Astrocyte (in vitro differentiated cells and primary cell): ENCODE results near the gene ARSA. TPM values are rescaled to one million over a fixed set of nuclear protein-coding genes. Genes with fewer than 3 reads are reported as not detected.
A peak's percentile ranks its signal among the peaks of the same experiment; 100 is the strongest.
"Not testable (repeated sequence)": the region's sequence is repeated elsewhere in the genome, so short reads cannot be mapped to it uniquely, and the experiment has no call there.

Experiments
- DNase-seq: peaks from one replicate; pipeline ENCODE4 v3.0.0-alpha.2; 2010; ENCODE audit warnings: low read depth
- FAIRE-seq: peaks from 2 replicates; lab custom pipeline; 2011; peaks lifted over from hg19 to GRCh38; lab: Jason Lieb, UNC
- H2AFZ ChIP-seq: 2 replicates; pipeline ENCODE4 v1.6.0; 2012; ENCODE audit warnings: low read depth, low read length, inconsistent platforms
- H3K27ac ChIP-seq: 2 replicates; pipeline ENCODE4 v1.5.1; 2011; ENCODE audit warnings: low read depth, low read length, inconsistent platforms
- H3K27me3 ChIP-seq: 2 replicates; pipeline ENCODE4 v1.6.0; 2011; ENCODE audit warnings: low read length, inconsistent platforms; ENCODE audit not compliant: insufficient read depth
- H3K36me3 ChIP-seq: 2 replicates; pipeline ENCODE4 v1.5.1; 2011; ENCODE audit warnings: low read length, inconsistent platforms; ENCODE audit not compliant: insufficient read depth
- H3K4me1 ChIP-seq: 2 replicates; pipeline ENCODE4 v1.5.1; 2011; ENCODE audit warnings: low read length, inconsistent platforms; ENCODE audit not compliant: insufficient read depth
- H3K4me2 ChIP-seq: 2 replicates; pipeline ENCODE4 v1.6.0; 2012; ENCODE audit warnings: low read length, inconsistent platforms
- H3K4me3 ChIP-seq: 2 replicates; pipeline ENCODE4 v1.5.1; 2011; ENCODE audit warnings: low read depth, mild to moderate bottlenecking, low read length, inconsistent platforms; ENCODE audit not compliant: insufficient read depth
- H3K79me2 ChIP-seq: 2 replicates; pipeline ENCODE4 v1.6.0; 2012; ENCODE audit warnings: mild to moderate bottlenecking, low read length, inconsistent platforms; ENCODE audit not compliant: insufficient read depth
- H3K9ac ChIP-seq: 2 replicates; pipeline ENCODE4 v1.6.0; 2012; ENCODE audit warnings: mild to moderate bottlenecking, low read length, inconsistent platforms
- H3K9me3 ChIP-seq: 2 replicates; pipeline ENCODE4 v1.5.1; 2012; ENCODE audit warnings: low read depth, mild to moderate bottlenecking, low read length, inconsistent platforms; ENCODE audit not compliant: insufficient read depth
- H4K20me1 ChIP-seq: 2 replicates; pipeline ENCODE4 v1.6.0; 2012; ENCODE audit warnings: low read length, inconsistent platforms; ENCODE audit not compliant: insufficient read depth
- H3K27ac Mint-ChIP-seq: one replicate; pipeline ENCODE4 v1.8.0; 2021; ENCODE audit warnings: mild to moderate bottlenecking, mixed read lengths; ENCODE audit not compliant: unreplicated experiment
- H3K27me3 Mint-ChIP-seq: one replicate; pipeline ENCODE4 v1.8.0; 2021; ENCODE audit warnings: low read depth, mixed read lengths; ENCODE audit not compliant: unreplicated experiment
- H3K36me3 Mint-ChIP-seq: one replicate; pipeline ENCODE4 v1.8.0; 2021; ENCODE audit warnings: low read depth, mixed read lengths; ENCODE audit not compliant: unreplicated experiment
- H3K4me1 Mint-ChIP-seq: one replicate; pipeline ENCODE4 v1.8.0; 2021; ENCODE audit warnings: low read depth, mixed read lengths; ENCODE audit not compliant: unreplicated experiment
- H3K4me3 Mint-ChIP-seq: one replicate; pipeline ENCODE4 v1.8.0; 2021; ENCODE audit warnings: mild to moderate bottlenecking, moderate library complexity, mixed read lengths; ENCODE audit not compliant: unreplicated experiment
- H3K9me3 Mint-ChIP-seq: one replicate; pipeline ENCODE4 v1.8.0; 2021; ENCODE audit warnings: mild to moderate bottlenecking, mixed read lengths; ENCODE audit not compliant: unreplicated experiment
- EZH2 ChIP-seq: IDR thresholded peaks from 2 replicates; pipeline ENCODE4 v1.6.1; 2012; ENCODE audit warnings: mild to moderate bottlenecking, low read length, inconsistent platforms; ENCODE audit not compliant: insufficient read depth
- total RNA-seq: library from RNA; stranded (reverse); gene quantifications from 2 replicates; pipeline ENCODE4 v1.2.1, GENCODE V29; 2021
- TF ChIP-seq, protein P1 (sequence below): IDR thresholded peaks from 2 replicates; pipeline ENCODE4 v1.5.1; 2011; ENCODE audit warnings: low read depth, mild to moderate bottlenecking, inconsistent platforms, low read length, moderate library complexity; ENCODE audit not compliant: insufficient read depth

ARSA gene
- total RNA-seq, 1 donor from 2014 or later: 25.5 TPM

DNA sequence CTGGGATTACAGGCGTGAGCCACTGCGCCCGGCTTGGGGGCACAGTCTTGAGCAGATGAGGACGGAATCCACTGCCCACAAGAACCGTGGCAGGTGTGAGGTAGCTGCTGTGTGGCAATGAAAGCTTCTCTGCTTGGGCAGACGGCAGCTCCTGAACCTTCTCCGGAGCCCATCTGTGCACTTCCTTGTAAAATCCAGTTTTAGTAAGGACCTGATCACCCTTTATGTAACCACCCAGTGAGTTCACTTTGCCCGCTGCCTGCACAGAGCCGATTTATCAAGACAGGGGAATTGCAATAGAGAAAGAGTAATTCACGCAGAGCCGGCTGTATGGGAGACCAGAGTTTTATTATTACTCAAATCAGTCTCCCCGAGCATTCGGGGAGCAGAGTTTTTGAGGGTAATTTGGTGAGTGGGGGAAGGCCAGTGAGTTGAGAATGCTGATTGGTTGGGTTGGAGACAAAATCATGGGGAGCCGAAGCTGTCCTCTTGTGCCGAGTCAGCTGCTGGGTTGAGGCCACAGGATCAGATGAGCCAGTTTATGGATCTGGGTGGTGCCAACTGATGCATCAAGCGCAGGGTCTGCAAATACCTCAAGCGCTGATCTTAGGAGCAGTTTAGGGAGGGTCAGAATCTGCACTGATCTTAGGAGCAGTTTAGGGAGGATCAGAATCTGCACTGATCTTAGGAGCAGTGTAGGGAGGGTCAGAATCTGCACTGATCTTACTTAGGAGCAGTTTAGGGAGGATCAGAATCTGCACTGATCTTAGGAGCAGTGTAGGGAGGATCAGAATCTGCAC is 15.3 kb upstream of the ARSA start:
- H3K9me3 Mint-ChIP-seq, H3K36me3 ChIP-seq, H3K27ac ChIP-seq, H3K4me1 Mint-ChIP-seq, H3K9ac ChIP-seq, H2AFZ ChIP-seq, H3K36me3 Mint-ChIP-seq, H4K20me1 ChIP-seq, H3K4me3 Mint-ChIP-seq, H3K4me3 ChIP-seq, DNase-seq, H3K79me2 ChIP-seq, H3K27ac Mint-ChIP-seq, H3K4me2 ChIP-seq, H3K9me3 ChIP-seq, H3K4me1 ChIP-seq: not testable (repeated sequence)
- peak; percentile 67 for FAIRE-seq
- H3K27me3 ChIP-seq: peaks cover 26% of the 10 kb centered on the region
- H3K27me3 Mint-ChIP-seq: peaks cover 13% of the 10 kb centered on the region

DNA sequence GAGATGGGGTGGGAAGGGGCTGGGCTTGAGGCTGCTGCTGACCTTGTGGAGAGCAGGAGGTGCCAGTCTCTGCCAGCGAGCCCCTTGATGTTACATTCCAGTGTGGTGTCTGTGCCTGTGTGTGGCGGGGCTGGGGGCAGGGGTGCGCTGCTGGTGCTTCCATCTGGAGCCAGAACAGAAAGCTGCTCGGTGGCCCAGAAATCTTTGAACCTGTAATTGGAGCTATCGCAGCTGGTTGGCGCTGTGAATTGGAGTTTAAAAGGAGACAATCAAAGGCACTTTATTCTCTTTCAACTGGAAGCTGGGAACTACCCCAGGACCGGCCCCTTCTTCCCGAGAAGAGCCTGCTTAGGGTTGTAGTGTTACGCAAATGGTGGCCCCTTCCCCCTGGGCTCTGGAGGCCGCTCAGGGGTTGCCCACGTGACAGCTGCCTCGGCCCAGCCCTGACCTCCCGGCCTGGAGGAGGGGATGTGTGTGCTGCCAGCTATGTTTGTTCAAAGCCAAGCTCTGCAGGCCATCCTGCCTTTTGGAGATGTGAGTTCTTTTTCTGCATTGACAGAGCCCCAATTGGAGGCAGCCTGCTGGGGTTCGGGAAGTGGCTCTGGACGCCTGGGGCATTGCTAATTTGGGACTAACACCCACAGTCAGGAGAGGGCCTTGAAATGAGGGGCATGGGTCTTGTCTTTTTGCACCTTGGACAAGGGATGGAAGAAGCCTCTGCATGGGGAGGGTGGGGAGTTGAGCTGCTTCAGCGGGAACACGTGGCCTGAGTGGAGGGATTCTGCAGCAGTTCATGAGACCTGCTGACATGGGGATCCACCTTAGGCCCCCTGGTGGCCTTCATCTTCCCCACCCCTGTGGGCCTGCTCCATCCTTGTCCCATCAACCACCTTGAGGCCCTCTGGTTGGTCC is 14.0 kb upstream of the ARSA start:
- Histone ChIP-seq H4K20me1 (no peaks in the 10 kb centered on the region), H3K4me1 (no peaks in the 10 kb centered on the region), H3K9me3 (no peaks in the 10 kb centered on the region), H3K36me3 (no peaks in the 10 kb centered on the region), H3K9ac (no peak overlapping the region), H3K27ac (no peak overlapping the region), H3K27me3 (peaks cover 26% of the 10 kb centered on the region), H3K4me3 (no peak overlapping the region), H3K79me2 (no peaks in the 10 kb centered on the region), H2AFZ (no peak overlapping the region), H3K4me2 (peak overlapping the region; percentile 20)
- H3K36me3 Mint-ChIP-seq: no peaks in the 10 kb centered on the region
- no peak for TF ChIP-seq EZH2
- TF ChIP-seq, protein P1, sequence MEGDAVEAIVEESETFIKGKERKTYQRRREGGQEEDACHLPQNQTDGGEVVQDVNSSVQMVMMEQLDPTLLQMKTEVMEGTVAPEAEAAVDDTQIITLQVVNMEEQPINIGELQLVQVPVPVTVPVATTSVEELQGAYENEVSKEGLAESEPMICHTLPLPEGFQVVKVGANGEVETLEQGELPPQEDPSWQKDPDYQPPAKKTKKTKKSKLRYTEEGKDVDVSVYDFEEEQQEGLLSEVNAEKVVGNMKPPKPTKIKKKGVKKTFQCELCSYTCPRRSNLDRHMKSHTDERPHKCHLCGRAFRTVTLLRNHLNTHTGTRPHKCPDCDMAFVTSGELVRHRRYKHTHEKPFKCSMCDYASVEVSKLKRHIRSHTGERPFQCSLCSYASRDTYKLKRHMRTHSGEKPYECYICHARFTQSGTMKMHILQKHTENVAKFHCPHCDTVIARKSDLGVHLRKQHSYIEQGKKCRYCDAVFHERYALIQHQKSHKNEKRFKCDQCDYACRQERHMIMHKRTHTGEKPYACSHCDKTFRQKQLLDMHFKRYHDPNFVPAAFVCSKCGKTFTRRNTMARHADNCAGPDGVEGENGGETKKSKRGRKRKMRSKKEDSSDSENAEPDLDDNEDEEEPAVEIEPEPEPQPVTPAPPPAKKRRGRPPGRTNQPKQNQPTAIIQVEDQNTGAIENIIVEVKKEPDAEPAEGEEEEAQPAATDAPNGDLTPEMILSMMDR: peak; percentile 24
- FAIRE-seq (no peak), DNase-seq (no peak)
- peaks cover 7% of the 10 kb centered on the region for H3K4me1 Mint-ChIP-seq
- peak overlapping the region; percentile 45 for H3K4me3 Mint-ChIP-seq
- peaks cover 13% of the 10 kb centered on the region for H3K27me3 Mint-ChIP-seq
- H3K9me3 Mint-ChIP-seq: no peaks in the 10 kb centered on the region
- H3K27ac Mint-ChIP-seq: no peak overlapping the region

DNA sequence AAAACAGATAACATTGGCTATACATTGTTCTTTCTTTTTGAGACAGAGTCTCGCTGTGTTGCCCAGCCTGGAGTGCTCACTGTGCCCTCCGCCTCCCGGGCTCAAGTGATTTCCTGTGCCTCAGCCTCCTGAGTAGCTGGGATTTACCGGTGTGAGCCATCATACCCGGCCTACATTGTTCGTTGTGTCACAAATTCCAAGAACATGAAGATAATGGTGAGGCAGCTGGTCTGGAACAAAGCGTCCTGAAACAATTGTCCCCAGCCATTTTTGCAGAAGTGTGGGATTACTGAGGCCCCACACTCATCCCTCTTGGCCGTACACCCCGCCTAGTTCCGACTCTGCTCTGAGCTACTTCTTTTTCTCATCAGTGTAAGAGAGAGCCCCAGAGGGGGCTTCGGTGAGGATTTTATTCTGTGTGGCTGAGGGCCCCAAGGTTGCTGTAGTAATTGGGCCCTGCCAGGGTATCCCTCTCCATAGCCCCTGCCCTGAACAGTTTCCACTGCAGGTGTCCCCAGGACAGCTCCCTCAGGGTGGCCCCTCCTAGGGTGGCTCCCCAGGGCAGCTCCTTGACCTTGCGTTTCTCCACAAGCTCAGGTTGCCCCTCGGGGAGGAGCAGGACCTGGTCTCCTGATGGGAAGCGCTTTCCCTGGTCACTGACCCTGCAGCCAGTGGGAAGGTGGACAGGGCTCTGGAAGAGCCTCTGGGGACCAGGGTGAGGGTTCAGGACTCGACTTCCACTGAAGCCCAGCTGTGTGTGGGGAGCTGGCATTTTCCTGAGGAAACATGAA is 13.1 kb upstream of the ARSA start:
- no peak overlapping the region for H3K9ac ChIP-seq
- H3K4me3 ChIP-seq: no peak overlapping the region
- no peak overlapping the region for H3K27ac ChIP-seq
- no peak overlapping the region for H2AFZ ChIP-seq
- no peaks in the 10 kb centered on the region for H4K20me1 ChIP-seq
- Mint-ChIP-seq H3K27me3 (peaks cover 11% of the 10 kb centered on the region), H3K4me1 (peaks cover 7% of the 10 kb centered on the region), H3K4me3 (no peak overlapping the region), H3K27ac (no peak overlapping the region), H3K9me3 (no peaks in the 10 kb centered on the region), H3K36me3 (no peaks in the 10 kb centered on the region)
- TF ChIP-seq, protein P1: no peak
- TF ChIP-seq EZH2: no peak
- FAIRE-seq (no peak), DNase-seq (no peak)
- H3K9me3 ChIP-seq: no peaks in the 10 kb centered on the region
- no peaks in the 10 kb centered on the region for H3K36me3 ChIP-seq
- no peaks in the 10 kb centered on the region for H3K4me1 ChIP-seq
- H3K27me3 ChIP-seq: peaks cover 26% of the 10 kb centered on the region
- H3K4me2 ChIP-seq: no peak overlapping the region
- no peaks in the 10 kb centered on the region for H3K79me2 ChIP-seq

DNA sequence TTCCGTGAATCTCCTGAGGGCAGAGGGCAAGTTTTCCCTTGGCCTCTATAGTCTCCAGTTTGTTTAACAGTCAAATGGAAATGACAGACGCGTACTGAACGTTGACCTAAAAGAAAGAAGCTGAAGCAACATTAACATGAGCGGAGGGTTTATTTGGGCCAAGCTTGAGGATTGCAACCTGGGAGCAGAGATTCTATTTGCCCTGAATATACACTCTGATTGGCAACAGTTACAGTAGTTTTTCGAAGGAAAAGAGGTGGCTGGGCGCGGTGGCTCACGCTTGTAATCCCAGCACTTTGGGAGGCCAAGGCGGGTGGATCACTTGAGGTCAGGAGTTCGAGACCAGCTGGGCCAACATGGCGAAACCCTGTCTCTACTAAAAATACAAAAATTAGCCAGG is 12.3 kb upstream of the ARSA start:
- not testable (repeated sequence) for H3K4me1 Mint-ChIP-seq, FAIRE-seq, H3K4me3 ChIP-seq, H3K9me3 Mint-ChIP-seq, H3K9ac ChIP-seq, H3K79me2 ChIP-seq, H3K4me1 ChIP-seq, H3K27ac Mint-ChIP-seq, H3K4me3 Mint-ChIP-seq, H3K36me3 Mint-ChIP-seq, H3K36me3 ChIP-seq, H3K9me3 ChIP-seq, H4K20me1 ChIP-seq, DNase-seq, H3K27ac ChIP-seq, H3K4me2 ChIP-seq, H2AFZ ChIP-seq
- H3K27me3 ChIP-seq: peaks cover 20% of the 10 kb centered on the region
- peaks cover 14% of the 10 kb centered on the region for H3K27me3 Mint-ChIP-seq
